NCI-H345 treated with DMSO at 0.1 percent for 48 hours (cell line): ENCODE measurements around the gene OPCML.
A peak's percentile ranks its signal among the peaks of the same experiment; 100 is the strongest.

Source experiments
- DNase-seq: peaks from one replicate; lab custom pipeline; 2025; ENCODE audit not compliant: unreplicated experiment; lab: John Stamatoyannopoulos, UW

OPCML gene

DNA sequence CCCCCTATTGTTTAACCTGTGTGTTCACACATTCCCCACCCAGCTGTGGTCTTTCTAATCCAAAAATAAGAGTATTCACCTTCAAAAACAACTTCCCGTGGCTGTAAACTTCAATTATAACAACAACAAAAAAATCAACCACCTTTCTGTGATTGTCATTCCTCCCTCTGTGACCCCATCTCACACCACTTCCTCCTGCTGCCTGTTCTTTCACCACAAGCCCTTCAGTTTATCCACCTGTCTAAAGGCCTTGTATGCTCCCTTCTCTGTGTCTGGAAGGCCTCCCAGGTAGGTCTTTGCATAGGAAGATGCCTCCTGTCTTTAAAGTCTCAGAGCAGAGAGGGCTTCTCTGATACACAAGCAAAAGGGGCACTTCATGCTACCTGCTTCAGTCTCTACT is 707.7 kb downstream of the OPCML start:
- DNase-seq: no peak

GRCh38 chr11:132822276-132822675 is 710.0 kb downstream of the OPCML start:
- DNase-seq: no peak

GRCh38 chr11:132821499-132821898 is 710.8 kb downstream of the OPCML start:
- no peak for DNase-seq

DNA sequence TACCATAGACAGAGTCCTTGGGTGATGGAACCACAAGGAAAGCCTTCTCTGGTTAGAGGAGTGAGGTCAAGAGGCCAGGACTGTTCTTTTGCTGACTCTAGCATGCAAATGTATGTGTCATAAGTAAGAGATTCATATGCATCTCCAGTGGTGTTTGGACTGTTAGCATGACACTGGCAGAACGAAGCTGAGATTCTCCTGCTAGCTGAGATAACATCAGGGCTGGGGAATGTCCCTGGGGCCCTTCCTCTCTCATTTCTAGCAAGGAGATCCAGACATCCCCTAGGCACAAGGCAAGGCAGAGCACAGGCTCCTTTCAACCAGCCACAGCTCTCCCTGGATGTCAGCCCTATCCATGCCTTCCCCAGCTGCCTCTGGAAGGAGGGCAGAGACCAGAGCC is 711.3 kb downstream of the OPCML start:
- no peak for DNase-seq

DNA sequence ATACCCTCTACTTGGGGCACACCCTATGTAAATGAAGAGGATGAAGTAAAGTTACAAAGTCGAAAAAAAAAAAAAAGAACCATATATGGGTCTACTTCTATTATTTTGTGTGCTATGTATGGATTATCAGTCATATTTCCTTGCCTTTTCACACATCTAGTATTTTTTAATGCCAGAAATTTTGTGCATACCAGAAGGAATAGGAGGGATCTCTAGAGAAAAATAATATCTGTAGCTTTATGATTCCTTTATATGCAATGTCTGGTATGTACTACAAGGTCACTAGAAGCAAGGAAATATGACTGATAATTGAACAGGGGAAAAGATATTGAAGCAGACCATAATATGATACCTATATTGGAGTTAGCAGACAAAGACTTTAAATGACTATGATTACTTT is 713.4 kb downstream of the OPCML start:
- no peak for DNase-seq

DNA sequence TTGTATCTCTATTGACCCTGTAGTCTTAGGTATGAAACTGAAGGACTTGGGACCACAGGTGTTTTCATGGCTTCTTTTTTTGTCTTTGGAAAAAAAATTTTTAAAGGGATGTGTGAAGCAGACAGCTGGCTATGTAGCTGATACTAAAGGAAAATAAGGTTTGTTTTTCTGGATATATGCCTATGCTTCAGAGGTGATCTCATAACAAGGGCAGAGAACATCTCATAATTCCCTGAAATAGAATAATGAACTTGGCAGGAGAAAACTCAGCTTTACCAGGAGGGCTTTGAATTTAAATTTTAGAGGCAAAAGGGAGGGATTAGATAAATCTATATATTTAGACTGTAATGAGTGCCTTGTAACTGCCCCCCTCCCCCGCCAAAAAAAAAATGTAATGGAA is 714.9 kb downstream of the OPCML start:
- DNase-seq: no peak

DNA sequence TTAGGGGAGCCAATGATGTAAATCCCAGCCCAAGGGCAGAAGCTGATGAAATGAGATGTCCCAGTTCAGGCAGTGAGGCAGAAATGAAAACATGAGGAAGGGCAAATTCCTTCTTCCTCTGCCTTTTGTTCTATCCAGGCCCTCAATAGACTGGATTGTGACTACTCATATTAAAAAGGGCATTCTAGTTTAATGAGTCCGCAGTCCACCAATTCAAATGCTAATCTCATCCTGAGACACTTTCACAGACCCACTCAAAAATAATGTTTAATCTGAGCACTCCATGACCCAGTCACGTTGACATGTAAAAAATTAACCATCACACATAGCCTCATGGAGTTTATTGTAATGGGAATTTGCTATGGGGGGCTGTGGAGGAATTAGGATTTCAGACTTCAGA is 717.9 kb downstream of the OPCML start:
- no peak for DNase-seq

GRCh38 chr11:132811649-132812048 is 720.7 kb downstream of the OPCML start:
- DNase-seq: no peak

- no peak for DNase-seq
Measured at GRCh38 chr11:132809070-132809469, 723.2 kb downstream of the OPCML start.

- no peak for DNase-seq
Measured at GRCh38 chr11:132804258-132804657, 728.0 kb downstream of the OPCML start.

GRCh38 chr11:132803436-132803835 is 728.9 kb downstream of the OPCML start:
- no peak for DNase-seq

DNA sequence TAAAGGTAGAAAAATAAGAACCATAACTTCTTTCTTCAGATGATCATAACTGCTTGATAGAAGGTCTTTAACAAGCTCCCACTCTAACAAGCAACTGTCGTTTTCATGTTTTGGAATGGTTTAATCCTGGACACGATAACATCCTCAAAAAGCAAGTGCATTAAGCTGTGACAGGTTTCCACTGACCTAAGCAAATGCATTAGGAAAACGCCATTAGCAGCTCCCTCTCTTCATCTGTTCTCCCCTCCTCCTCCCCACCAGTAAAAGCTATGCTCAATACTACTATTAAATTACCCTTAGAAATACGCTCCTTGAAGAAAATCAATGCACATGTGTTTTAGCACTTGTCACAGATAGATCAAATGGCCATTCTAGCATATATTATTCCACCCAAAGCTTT is 729.4 kb downstream of the OPCML start:
- DNase-seq: no peak

GRCh38 chr11:132793831-132794230 is 738.5 kb downstream of the OPCML start:
- DNase-seq: no peak

GRCh38 chr11:132792341-132793140 is 739.8 kb downstream of the OPCML start:
- no peak for DNase-seq

DNA sequence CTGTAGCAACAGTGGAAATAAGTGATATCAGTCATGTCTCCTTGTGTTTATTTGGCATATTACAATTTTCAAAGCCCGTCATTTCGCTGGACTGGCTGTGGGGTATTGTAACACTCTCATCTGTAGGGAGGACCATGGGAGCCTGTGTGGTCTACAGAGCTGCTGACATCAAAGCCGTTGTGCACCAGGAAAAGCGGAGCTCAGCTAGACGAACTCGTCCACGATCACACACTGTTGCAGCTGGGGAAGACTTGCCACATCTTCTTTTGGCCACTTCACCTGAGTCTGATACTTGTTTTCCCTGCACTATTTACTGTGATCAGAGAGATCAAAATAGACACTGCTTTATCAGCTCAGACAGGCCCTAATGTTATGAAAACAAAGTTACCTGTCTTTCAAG is 741.3 kb downstream of the OPCML start:
- no peak for DNase-seq

DNA sequence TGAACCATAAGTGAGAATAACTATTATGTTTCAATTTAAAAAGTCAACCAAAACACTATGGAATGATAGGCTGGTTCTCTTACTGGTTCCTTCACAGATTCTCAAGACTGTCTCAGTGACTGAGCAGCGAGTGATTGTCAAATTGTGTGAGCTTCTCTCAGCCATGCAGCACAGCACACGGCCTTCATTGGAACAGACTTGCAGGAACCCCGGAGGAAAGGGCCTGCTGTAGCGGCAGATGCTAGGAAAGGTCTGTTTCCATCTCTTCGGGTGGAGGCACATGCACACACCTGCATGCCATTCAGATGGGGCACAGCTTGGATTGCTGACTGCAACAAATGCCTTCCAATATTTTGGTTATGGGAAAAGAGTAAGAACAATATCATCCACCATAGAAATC is 741.8 kb downstream of the OPCML start:
- DNase-seq: no peak

DNA sequence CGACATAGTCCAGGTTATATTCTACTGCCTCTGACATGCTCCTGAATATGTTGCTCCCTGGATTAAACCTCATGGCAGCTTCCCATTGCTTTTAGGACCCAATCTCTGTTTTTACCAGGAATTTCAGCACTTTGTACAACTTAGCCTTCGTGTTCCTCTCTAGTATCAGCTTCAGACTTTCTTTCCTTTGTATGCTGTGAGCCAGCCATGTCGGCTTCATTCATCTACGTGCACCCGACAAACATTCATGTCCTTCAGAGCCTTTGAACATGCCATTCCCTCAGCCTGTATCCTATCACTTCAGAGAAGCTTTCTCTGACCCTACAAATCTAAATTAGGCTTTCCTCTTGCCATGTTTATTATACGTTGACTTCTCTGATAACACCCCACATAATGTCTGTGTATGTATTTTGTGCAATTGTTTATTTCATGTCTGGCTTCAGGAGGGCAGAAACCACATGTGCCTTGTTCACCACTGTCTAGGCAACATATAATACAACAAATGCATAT is 743.4 kb downstream of the OPCML start:
- no peak for DNase-seq

DNA sequence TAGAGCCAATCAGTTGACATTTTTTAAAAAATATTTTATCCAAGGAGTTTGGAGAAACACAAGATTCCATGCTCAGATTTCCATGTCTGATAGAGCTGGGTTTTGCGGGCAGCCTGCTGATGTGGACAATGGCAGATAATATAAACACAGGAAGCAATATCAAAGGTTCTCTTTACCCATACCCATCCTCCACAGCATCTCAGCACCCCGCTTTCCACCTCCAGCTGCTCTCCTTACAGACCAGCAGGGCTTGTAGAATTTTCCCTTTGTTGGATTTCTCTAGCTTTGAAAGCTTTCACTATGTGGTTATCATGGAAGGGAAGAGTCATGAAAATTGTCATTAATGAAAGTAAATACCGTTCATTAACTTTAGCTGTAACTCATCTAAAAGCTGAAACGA is 746.4 kb downstream of the OPCML start:
- no peak for DNase-seq

GRCh38 chr11:132784441-132784840 is 747.9 kb downstream of the OPCML start:
- DNase-seq: no peak

DNA sequence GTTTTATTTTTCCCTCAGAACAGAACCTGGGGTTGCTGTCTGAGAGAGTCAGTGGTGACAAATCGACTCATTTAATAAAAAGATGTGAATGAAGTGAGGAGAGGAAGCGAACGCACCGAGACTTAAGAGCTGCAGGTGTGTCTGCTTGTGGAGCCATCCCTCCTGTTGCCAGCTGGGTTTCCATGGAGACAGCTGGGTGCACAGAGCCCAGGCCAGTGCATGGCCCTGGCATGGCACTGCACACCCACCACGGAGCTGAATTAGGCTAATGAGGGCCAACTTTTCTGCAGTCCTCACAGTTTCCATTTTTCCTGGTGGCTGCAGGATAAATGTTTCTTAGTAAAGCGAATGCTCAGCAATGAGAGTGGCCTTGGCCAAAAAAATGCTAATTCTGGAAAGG is 750.2 kb downstream of the OPCML start:
- DNase-seq: peak; percentile 4

DNA sequence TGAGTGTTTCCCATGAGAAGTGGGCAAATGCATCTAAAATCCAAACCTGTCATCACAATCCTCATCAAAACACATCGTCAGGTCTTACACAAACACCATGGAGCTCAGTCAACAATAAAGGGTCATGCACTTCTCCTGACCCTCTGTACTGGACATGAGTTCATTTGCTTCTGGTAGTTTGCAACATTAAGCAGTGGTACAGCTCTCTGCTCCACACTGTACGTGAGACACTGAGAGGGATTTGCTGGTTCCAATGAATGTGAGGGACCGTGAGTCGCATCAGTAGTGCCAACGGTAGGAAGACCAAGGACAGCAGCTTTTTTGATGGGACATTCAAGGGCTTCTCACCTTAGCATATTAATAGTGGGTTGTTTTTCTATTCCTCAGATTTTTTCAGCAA is 752.3 kb downstream of the OPCML start:
- no peak for DNase-seq

- DNase-seq: no peak
Measured at GRCh38 chr11:132779497-132779896, 752.8 kb downstream of the OPCML start.
